GM10266 (cell line): ENCODE results near the gene SLC40A1.

ENCODE experiments used
- DNase-seq: peaks from one replicate; pipeline ENCODE4 v3.0.0; 2012; ENCODE audit errors: extremely low spot score
- TF ChIP-seq, protein P1 (sequence below): IDR thresholded peaks from 2 replicates; pipeline ENCODE4 v1.5.1; 2012; ENCODE audit warnings: mild to moderate bottlenecking, low read depth; ENCODE audit not compliant: control insufficient read depth, insufficient read depth; ENCODE audit errors: missing control alignments

The SLC40A1 gene, protein sequence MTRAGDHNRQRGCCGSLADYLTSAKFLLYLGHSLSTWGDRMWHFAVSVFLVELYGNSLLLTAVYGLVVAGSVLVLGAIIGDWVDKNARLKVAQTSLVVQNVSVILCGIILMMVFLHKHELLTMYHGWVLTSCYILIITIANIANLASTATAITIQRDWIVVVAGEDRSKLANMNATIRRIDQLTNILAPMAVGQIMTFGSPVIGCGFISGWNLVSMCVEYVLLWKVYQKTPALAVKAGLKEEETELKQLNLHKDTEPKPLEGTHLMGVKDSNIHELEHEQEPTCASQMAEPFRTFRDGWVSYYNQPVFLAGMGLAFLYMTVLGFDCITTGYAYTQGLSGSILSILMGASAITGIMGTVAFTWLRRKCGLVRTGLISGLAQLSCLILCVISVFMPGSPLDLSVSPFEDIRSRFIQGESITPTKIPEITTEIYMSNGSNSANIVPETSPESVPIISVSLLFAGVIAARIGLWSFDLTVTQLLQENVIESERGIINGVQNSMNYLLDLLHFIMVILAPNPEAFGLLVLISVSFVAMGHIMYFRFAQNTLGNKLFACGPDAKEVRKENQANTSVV

DNA sequence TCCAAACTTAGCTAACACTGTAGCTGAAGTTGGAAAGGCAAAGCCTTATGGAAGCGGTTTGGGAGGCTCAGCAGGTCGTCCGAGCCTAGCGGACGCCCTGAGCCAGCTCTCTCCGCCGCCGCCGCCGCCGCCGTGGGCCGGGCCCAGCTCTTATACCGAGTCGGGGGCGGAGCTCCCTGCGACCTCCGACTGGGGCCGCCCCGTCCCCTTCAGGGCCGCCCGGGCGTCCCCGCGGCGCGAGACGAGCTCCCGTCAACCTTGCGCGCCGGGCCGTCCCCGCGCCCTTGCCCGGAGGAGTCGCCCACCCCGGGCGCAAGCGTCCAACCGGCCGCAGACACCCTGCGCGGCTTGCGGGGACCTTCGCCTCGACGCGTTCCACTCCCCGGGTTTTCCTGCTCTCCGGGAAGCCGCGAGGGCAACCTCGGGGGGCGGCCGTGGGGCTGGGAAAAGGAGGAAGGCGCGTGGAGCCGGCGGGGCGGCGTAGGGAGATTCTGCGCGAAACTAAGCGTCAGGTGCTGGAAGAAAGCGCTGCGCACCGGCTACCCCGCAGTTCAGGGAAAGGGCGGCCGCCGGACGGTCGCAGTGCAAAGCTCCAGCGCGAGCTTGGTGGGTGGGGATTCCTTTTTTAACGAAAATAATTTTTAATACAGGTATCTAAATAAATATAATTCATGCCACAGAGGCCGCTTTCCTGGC, at the start of gene SLC40A1:
Gene SLC40A1, minus strand, starts transcription at position 129 of the 696 bp plus-strand sequence. CDS start 326 bp downstream, outside the sequence.
- TF ChIP-seq, protein P1, sequence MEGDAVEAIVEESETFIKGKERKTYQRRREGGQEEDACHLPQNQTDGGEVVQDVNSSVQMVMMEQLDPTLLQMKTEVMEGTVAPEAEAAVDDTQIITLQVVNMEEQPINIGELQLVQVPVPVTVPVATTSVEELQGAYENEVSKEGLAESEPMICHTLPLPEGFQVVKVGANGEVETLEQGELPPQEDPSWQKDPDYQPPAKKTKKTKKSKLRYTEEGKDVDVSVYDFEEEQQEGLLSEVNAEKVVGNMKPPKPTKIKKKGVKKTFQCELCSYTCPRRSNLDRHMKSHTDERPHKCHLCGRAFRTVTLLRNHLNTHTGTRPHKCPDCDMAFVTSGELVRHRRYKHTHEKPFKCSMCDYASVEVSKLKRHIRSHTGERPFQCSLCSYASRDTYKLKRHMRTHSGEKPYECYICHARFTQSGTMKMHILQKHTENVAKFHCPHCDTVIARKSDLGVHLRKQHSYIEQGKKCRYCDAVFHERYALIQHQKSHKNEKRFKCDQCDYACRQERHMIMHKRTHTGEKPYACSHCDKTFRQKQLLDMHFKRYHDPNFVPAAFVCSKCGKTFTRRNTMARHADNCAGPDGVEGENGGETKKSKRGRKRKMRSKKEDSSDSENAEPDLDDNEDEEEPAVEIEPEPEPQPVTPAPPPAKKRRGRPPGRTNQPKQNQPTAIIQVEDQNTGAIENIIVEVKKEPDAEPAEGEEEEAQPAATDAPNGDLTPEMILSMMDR, result no peak
- peak; percentile 42 for DNase-seq

DNA sequence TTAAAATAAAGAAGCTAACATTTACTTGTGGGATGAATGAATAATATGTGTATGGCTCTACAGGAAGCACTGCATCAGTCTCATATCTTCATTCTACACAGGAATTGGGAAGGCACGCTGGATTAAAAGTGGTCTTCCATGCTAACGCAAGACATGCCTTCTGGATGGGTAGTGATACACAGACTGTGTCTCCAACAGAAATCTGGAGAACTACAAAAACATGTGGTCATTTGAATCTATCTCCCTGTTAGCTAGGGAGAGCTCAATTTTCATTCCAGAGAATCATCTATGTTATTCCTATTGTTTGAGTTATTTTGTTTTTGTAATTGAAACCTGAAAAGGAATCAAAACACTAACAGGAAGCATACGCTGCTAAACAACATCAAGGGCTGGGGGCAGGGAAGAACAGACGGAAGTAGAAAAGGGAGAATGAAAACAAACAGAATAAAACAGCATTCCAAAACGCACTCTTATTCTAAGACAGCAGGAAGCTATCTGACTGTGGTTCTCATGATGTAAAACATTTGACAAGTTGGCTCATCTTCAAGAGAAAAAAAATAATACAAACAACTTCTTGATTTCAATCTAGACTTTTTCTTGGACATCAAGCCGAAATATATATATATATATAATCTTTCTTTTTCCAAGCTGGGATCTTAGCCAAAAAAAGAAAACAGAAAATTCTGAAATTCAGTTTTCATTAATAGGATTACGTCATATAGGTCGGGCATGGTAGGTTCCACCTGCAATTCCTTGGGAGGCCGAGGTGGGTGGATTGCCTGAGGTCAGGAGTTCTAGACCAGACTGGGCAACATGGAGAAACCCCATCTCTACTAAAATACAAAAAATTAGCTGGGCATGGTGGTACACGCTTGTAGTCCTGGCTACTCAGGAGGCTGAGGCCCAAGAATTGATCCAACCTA, 49.2 kb upstream of the SLC40A1 start:
- TF ChIP-seq, protein P1, result no peak
- no peak for DNase-seq

DNA sequence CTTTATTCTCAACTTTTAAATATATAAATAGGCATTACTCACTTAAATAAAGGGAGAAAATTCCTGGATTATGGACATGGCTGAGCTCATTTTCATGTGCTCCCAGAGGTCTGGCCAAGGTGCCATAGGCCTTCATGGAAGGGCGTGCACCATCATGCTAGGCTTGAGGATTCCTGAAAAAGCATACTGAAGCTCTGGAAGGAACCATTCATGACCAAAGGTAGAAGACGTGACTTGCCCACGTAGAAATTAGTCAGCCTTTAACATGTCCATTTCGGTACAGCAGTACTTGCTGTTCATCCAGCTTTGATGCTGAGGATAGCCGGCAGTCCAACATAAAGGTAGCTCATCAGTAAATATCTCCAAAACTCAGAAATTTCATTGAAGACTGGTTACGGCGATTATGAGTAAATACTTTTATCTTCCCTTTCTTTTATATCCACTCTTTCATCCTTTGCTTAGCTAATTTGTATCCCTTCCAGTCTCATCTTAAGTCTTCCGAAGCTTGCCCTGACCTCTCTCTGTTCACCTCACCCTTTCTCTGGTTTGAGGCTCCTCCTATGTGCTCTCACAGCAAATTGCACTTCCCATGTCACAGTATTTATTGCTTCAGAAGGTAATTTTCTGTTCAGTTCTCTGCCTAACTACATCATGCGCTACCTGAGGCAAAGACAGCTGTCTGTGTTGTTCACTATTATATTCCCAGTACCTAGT, 48.4 kb upstream of the SLC40A1 start:
- TF ChIP-seq, protein P1, result no peak

DNA sequence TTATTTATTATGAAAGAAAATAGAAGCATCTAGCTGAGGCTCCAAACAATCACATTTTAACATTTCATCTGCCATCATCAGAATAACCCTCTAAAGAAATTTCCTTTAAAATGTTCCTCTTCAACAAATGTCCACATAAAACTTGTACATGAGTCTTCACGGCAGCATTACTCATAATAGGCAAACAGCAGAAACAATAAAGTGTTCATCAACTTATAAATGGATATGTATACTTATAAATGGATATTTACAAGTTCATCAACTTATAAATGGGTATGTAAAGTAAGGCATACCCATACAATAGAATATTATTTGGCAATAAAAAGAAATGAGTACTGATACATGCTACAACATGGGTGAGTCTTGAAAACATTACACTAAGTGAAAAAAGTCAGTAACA, 47.2 kb upstream of the SLC40A1 start:
- no peak for DNase-seq

More for the DNA sequence above, 48.4 kb upstream of the SLC40A1 start:
- DNase-seq, result no peak

DNA sequence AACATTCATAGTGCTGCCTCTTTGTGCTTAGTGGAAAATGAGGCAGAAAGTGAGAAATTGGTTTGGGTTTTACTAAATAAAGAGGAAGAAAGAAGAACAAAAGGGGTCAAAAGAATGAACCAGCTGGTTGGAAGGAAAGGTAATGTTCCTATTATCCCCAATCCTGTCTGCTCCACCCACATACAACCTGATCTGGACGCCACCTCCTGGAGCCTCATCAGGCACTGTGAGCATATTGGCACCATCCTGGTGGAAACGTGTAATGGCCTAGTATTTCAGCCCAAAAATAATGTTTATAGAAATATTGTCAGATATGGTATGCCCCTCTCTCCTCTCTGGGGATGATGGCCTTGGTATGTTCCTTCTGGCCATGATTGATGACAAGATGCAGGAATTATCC, 45.0 kb upstream of the SLC40A1 start:
- TF ChIP-seq, protein P1, result no peak
- DNase-seq, result no peak

More for the DNA sequence above, 47.2 kb upstream of the SLC40A1 start:
- TF ChIP-seq, protein P1, result no peak

DNA sequence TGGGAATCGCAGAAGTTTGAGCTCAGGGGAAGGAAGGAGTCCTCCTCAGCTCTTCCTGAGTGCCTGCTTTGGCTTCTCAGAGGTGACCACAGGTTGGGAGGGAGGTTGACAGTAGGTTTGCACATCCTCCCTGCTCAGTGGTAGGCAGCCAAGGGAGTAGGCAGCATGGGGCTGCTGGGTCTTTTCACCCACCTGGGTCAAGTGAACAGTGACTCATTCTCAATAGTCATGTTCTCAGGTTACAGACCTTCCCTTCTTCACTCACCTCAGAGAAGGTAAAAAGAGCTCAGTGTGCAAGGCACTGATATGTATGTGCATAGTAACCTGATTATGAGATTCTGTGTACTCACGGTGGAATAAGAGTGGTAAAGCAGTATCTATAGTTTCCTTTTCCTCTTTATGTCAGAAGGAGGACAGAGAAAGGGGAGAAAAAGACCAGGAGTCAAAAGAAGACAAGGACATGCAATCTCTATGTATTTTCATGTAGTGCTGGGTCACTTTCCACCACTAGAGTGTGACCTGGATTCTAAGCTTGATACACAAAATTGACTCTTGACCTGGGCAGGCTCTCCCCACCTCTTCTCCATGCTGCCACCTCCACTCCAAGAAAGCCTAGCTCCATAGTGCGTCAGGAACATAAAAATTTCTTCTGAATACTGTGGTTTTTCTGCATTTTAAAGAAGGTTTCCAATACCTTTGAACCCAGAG, 44.2 kb upstream of the SLC40A1 start:
- DNase-seq, result no peak
- TF ChIP-seq, protein P1, result no peak
